WERI-Rb-1 (cell line): ENCODE results near the gene VPS13D.

Experiments
- DNase-seq: peaks from one replicate; pipeline ENCODE4 v3.0.0-alpha.2; 2020
- H3K27ac ChIP-seq: fragments of 250-450 bp; sonication (Bioruptor Pico); 2 replicates; pipeline ENCODE4 v1.5.1; 2020; ENCODE audit warnings: mild to moderate bottlenecking, moderate library complexity
- H3K27me3 ChIP-seq: fragments of 250-450 bp; sonication (Bioruptor Pico); 2 replicates; pipeline ENCODE4 v1.5.1; 2021; ENCODE audit warnings: mild to moderate bottlenecking, low read depth, moderate library complexity; ENCODE audit not compliant: insufficient read depth, severe bottlenecking
- H3K36me3 ChIP-seq: fragments of 250-450 bp; sonication (Bioruptor Pico); 2 replicates; pipeline ENCODE4 v1.5.1; 2020; ENCODE audit warnings: mild to moderate bottlenecking, moderate library complexity
- H3K4me3 ChIP-seq: 2 replicates; pipeline ENCODE4 v1.5.1; 2011; ENCODE audit warnings: low read depth, mild to moderate bottlenecking, control low read depth, low read length
- H3K9me3 ChIP-seq: fragments of 250-450 bp; sonication (Bioruptor Pico); 2 replicates; pipeline ENCODE4 v1.5.1; 2021; ENCODE audit warnings: mild to moderate bottlenecking, moderate library complexity; ENCODE audit not compliant: severe bottlenecking
- CTCF ChIP-seq: IDR thresholded peaks from 2 replicates; pipeline ENCODE4 v1.5.1; 2011; ENCODE audit warnings: low read depth, mild to moderate bottlenecking, control low read depth, inconsistent platforms, low read length

The VPS13D gene

GRCh38 chr1:12447849-12448312, 218.1 kb downstream of the VPS13D start:
- H3K27ac ChIP-seq = no peak overlapping the region
- TF ChIP-seq CTCF = no peak
- H3K27me3 ChIP-seq = no peaks in the 10 kb centered on the region
- no peaks in the 10 kb centered on the region for H3K9me3 ChIP-seq
- DNase-seq = no peak
- H3K4me3 ChIP-seq = no peak overlapping the region
- H3K36me3 ChIP-seq = no peaks in the 10 kb centered on the region

GRCh38 chr1:12448746-12449177, 218.9 kb downstream of the VPS13D start:
- Histone ChIP-seq H3K27ac (no peak overlapping the region), H3K36me3 (no peaks in the 10 kb centered on the region), H3K27me3 (no peaks in the 10 kb centered on the region), H3K4me3 (no peak overlapping the region), H3K9me3 (no peaks in the 10 kb centered on the region)
- TF ChIP-seq CTCF = no peak
- DNase-seq = peak; percentile 9

DNA sequence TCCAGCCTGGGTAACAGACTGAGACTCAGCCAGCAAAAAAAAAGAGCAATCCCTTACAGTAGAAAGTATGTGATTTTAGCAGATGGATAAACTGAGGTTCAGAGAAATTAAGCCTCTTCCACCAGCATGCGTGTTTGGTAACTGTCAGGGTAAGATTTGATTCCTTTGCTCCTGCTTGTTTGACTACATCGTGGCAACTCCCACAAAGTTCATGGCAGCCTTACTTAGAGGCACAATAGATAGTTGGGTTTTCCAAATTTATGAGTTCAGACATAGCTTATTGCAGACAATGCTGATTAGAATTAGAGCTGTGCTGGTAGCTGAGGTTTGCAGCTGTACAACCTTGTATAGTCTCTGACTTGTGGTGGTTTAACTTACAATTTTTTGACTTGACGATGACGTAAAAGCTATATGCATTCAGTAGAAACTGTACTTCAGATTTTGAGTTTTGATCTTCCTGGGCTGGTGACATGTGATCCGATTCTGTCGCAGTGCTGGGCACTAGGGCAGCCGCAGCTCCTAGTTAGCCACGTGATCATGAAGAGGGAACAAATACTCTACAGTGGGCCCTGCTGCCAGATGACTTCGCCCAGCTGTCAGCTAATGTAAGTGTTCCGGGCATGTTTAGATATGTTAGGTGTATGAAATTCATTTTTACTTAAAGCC, 220.4 kb downstream of the VPS13D start:
- TF ChIP-seq CTCF = no peak
- Histone ChIP-seq H3K27ac (no peak overlapping the region), H3K27me3 (no peaks in the 10 kb centered on the region), H3K36me3 (no peaks in the 10 kb centered on the region), H3K9me3 (no peaks in the 10 kb centered on the region), H3K4me3 (no peak overlapping the region)
- DNase-seq = no peak

- Histone ChIP-seq H3K27ac (no peak overlapping the region), H3K27me3 (no peaks in the 10 kb centered on the region), H3K9me3 (no peaks in the 10 kb centered on the region), H3K4me3 (no peak overlapping the region), H3K36me3 (no peaks in the 10 kb centered on the region)
- TF ChIP-seq CTCF = no peak
- no peak for DNase-seq
These were observed 221.1 kb downstream of the VPS13D start for GRCh38 chr1:12450756-12451559.

GRCh38 chr1:12451560-12451900, 221.7 kb downstream of the VPS13D start:
- no peak overlapping the region for H3K27ac ChIP-seq
- H3K9me3 ChIP-seq = no peaks in the 10 kb centered on the region
- no peaks in the 10 kb centered on the region for H3K27me3 ChIP-seq
- no peak overlapping the region for H3K4me3 ChIP-seq
- no peak for DNase-seq
- TF ChIP-seq CTCF = no peak
- H3K36me3 ChIP-seq = no peaks in the 10 kb centered on the region
